IMR-90 (cell line): Measurements from ENCODE around the gene ZNF785. TPM values are rescaled to one million over a fixed set of nuclear protein-coding genes. Genes with fewer than 3 reads are reported as not detected.

ENCODE experiments used
- ATAC-seq: fragments of 200-7000 bp; cut with Tn5 transposase; 2 replicates; pipeline ENCODE4 v1.9.1; 2020; ENCODE audit warnings: low read depth, mild to moderate bottlenecking, moderate library complexity
- BruUV-seq: library from RNA; stranded (reverse); fragments of 400-500 nt; replicated peaks from 2 replicates; lab custom pipeline; 2021; lab: Mats Ljungman, UMichigan
- CTCF ChIA-PET: fragments of 300-600 bp; formaldehyde crosslinking; extraction: SDS; loops from one replicate; lab custom pipeline; 2021; ENCODE audit warnings: antibody characterized with exemption; lab: Yijun Ruan, JAX
- POLR2A ChIA-PET: fragments of 300-600 bp; sonication (Branson Sonifier 250); formaldehyde crosslinking; loops from one replicate; lab custom pipeline; 2022; ENCODE audit warnings: antibody characterized with exemption; ENCODE audit not compliant: unreplicated experiment; lab: Charles Lee
- DNase-seq: peaks from one replicate; pipeline ENCODE4 v3.0.0; 2013
- H2AFZ ChIP-seq: replicated peaks from 2 replicates; pipeline ENCODE3; 2013; ENCODE audit warnings: low read length, mild to moderate bottlenecking; ENCODE audit not compliant: poor library complexity
- H2AK5ac ChIP-seq: 2 replicates; pipeline ENCODE4 v1.6.1; 2013; ENCODE audit warnings: low read depth, low read length, inconsistent platforms
- H2AK9ac ChIP-seq: replicated peaks from 2 replicates; pipeline ENCODE3; 2013; ENCODE audit warnings: mild to moderate bottlenecking, low read depth, low read length, moderate library complexity; ENCODE audit not compliant: poor library complexity
- H2BK120ac ChIP-seq: 2 replicates; pipeline ENCODE4 v1.6.1; 2013; ENCODE audit warnings: low read depth, low read length, inconsistent platforms
- H2BK15ac ChIP-seq: 3 replicates; pipeline ENCODE4 v1.6.1; 2013; ENCODE audit warnings: low read depth, low read length, inconsistent platforms
- H2BK20ac ChIP-seq: 2 replicates; pipeline ENCODE4 v1.6.1; 2013; ENCODE audit warnings: low read depth, mild to moderate bottlenecking, inconsistent platforms, low read length, moderate library complexity
- H2BK5ac ChIP-seq: 2 replicates; pipeline ENCODE4 v1.6.1; 2013; ENCODE audit warnings: mild to moderate bottlenecking, low read depth, low read length, inconsistent platforms; ENCODE audit not compliant: poor library complexity, severe bottlenecking
- H3K14ac ChIP-seq: replicated peaks from 2 replicates; pipeline ENCODE4 v1.6.1; 2013; ENCODE audit warnings: low read depth, low read length, inconsistent platforms
- H3K18ac ChIP-seq: 2 replicates; pipeline ENCODE4 v1.6.1; 2013; ENCODE audit warnings: low read depth, low read length, control low read depth
- H3K23ac ChIP-seq: 2 replicates; pipeline ENCODE4 v1.6.1; 2013; ENCODE audit warnings: low read depth, low read length, inconsistent platforms
- H3K27ac ChIP-seq: 2 replicates; pipeline ENCODE4 v1.5.1; 2013; ENCODE audit warnings: mild to moderate bottlenecking, control low read depth, low read length; ENCODE audit not compliant: insufficient read depth
- H3K27me3 ChIP-seq: 2 replicates; pipeline ENCODE4 v1.6.1; 2013; ENCODE audit warnings: low read length; ENCODE audit not compliant: control insufficient read depth, insufficient read depth
- H3K36me3 ChIP-seq: 2 replicates; pipeline ENCODE4 v1.6.1; 2013; ENCODE audit warnings: low read length, mixed read lengths; ENCODE audit not compliant: control insufficient read depth, insufficient read depth
- H3K4ac ChIP-seq: 2 replicates; pipeline ENCODE4 v1.6.1; 2013; ENCODE audit warnings: low read depth, low read length, inconsistent platforms
- H3K4me1 ChIP-seq: 2 replicates; pipeline ENCODE4 v1.6.1; 2013; ENCODE audit warnings: low read length, mixed read lengths; ENCODE audit not compliant: control insufficient read depth, insufficient read depth
- H3K4me2 ChIP-seq: 2 replicates; pipeline ENCODE4 v1.6.1; 2013; ENCODE audit warnings: low read depth, mild to moderate bottlenecking, control low read depth, low read length, moderate library complexity
- H3K4me3 ChIP-seq: 2 replicates; pipeline ENCODE4 v1.5.1; 2013; ENCODE audit warnings: low read depth, mild to moderate bottlenecking, control low read depth, low read length, moderate library complexity; ENCODE audit not compliant: insufficient read depth
- H3K56ac ChIP-seq: 2 replicates; pipeline ENCODE4 v1.6.1; 2013; ENCODE audit warnings: low read length, inconsistent platforms; ENCODE audit not compliant: insufficient read depth; ENCODE audit errors: extremely low read depth
- H3K79me1 ChIP-seq, 2 experiments: 2 replicates each; pipeline ENCODE4 v1.6.1; 2013; ENCODE audit warnings: low read length in 2 of 2, inconsistent platforms in 1 of 2, low read depth in 1 of 2
- H3K9ac ChIP-seq: 2 replicates; pipeline ENCODE4 v1.6.1; 2013; ENCODE audit warnings: low read depth, low read length, control low read depth
- H3K9me1 ChIP-seq: 2 replicates; pipeline ENCODE4 v1.6.1; 2013; ENCODE audit warnings: low read length, inconsistent platforms; ENCODE audit not compliant: insufficient read depth
- H3K9me3 ChIP-seq: 2 replicates; pipeline ENCODE4 v1.6.1; 2013; ENCODE audit warnings: low read length; ENCODE audit not compliant: control insufficient read depth, insufficient read depth
- H4K20me1 ChIP-seq: 2 replicates; pipeline ENCODE4 v1.6.1; 2013; ENCODE audit warnings: low read length, inconsistent platforms; ENCODE audit not compliant: insufficient read depth
- H4K5ac ChIP-seq: 2 replicates; pipeline ENCODE4 v1.6.1; 2013; ENCODE audit warnings: mild to moderate bottlenecking, low read depth, low read length, control low read depth
- H4K8ac ChIP-seq, 2 experiments: 2 replicates each; pipeline ENCODE4 v1.6.1; 2013; ENCODE audit warnings: low read depth in 2 of 2, low read length in 2 of 2, control low read depth in 1 of 2, inconsistent platforms in 1 of 2
- H4K91ac ChIP-seq: 2 replicates; pipeline ENCODE4 v1.6.1; 2013; ENCODE audit warnings: low read depth, low read length, inconsistent platforms; ENCODE audit not compliant: insufficient read depth
- BHLHE40 ChIP-seq: fragments of 150-350 bp; IDR thresholded peaks from 2 replicates; pipeline ENCODE4 v1.6.1; 2016; ENCODE audit warnings: mild to moderate bottlenecking, low read depth, low read length
- CEBPB ChIP-seq: IDR thresholded peaks from 2 replicates; pipeline ENCODE4 v1.6.1; 2012; ENCODE audit warnings: low read depth, low read length, improper control_type of control experiment
- ELK1 ChIP-seq: fragments of 150-350 bp; IDR thresholded peaks from 2 replicates; pipeline ENCODE4 v1.6.1; 2016; ENCODE audit warnings: low read depth, mild to moderate bottlenecking, low read length, moderate library complexity, borderline replicate concordance
- MAFK ChIP-seq: IDR thresholded peaks from 2 replicates; pipeline ENCODE4 v1.6.1; 2012; ENCODE audit warnings: low read depth, low read length, improper control_type of control experiment
- MAZ ChIP-seq: IDR thresholded peaks from 2 replicates; pipeline ENCODE4 v1.6.1; 2012; ENCODE audit warnings: low read depth, mild to moderate bottlenecking, low read length, improper control_type of control experiment, moderate library complexity, borderline replicate concordance
- MXI1 ChIP-seq: IDR thresholded peaks from 2 replicates; pipeline ENCODE4 v1.6.1; 2012; ENCODE audit warnings: low read depth, mild to moderate bottlenecking, low read length, moderate library complexity, borderline replicate concordance
- NFE2L2 ChIP-seq: fragments of 150-350 bp; IDR thresholded peaks from 2 replicates; pipeline ENCODE4 v1.6.1; 2016; ENCODE audit warnings: low read depth, mild to moderate bottlenecking, low read length
- POLR2A ChIP-seq: IDR thresholded peaks from 2 replicates; pipeline ENCODE4 v1.6.1; 2012; ENCODE audit warnings: mild to moderate bottlenecking, low read depth, low read length
- RAD21 ChIP-seq: IDR thresholded peaks from 2 replicates; pipeline ENCODE4 v1.6.1; 2012; ENCODE audit warnings: low read length, improper control_type of control experiment
- RCOR1 ChIP-seq: IDR thresholded peaks from 2 replicates; pipeline ENCODE4 v1.6.1; 2012; ENCODE audit warnings: mild to moderate bottlenecking, low read length, improper control_type of control experiment; ENCODE audit not compliant: insufficient replicate concordance
- RFX5 ChIP-seq: IDR thresholded peaks from 2 replicates; pipeline ENCODE4 v1.8.0; 2012; ENCODE audit warnings: low read depth, mild to moderate bottlenecking, low read length, moderate library complexity
- SMC3 ChIP-seq: fragments of 150-350 bp; IDR thresholded peaks from 2 replicates; pipeline ENCODE4 v1.6.1; 2016; ENCODE audit warnings: low read depth, mild to moderate bottlenecking, antibody characterized with exemption, low read length, moderate library complexity
- USF2 ChIP-seq: fragments of 150-350 bp; IDR thresholded peaks from 2 replicates; pipeline ENCODE4 v1.6.1; 2017; ENCODE audit warnings: mild to moderate bottlenecking, antibody characterized with exemption, low read length, low read depth
- WGBS, 2 experiments: methylation state at CpG; one replicate each; pipeline versions ENCODE4 v1.1.5 to v1.1.7; 2013; ENCODE audit warnings: missing lambda C conversion rate in 2 of 2; ENCODE audit not compliant: insufficient read length in 1 of 2; ENCODE audit errors: extremely low coverage in 2 of 2; 5-methylcytosine and 5-hydroxymethylcytosine counted together
- dilution Hi-C: fragments of 300-500 bp; cut with HindIII; formaldehyde crosslinking; loops from one replicate; pipeline ENCODE4 v1.14.3; 2018; ENCODE audit warnings: low sequenced_read_pairs; ENCODE audit not compliant: unreplicated experiment
- in situ Hi-C: fragments of 300-500 bp; cut with MboI; formaldehyde crosslinking; loops from 3 replicates; pipeline ENCODE4 v1.14.3; 2019; ENCODE audit warnings: low sequenced_read_pairs, inconsistent platforms, mixed read lengths
- intact Hi-C: fragments of 100-400 bp; cut with micrococcal nuclease; formaldehyde crosslinking; loops from 2 replicates; pipeline ENCODE4 v1.10.0; 2022
- polyA plus RNA-seq, 3 experiments: library from polyadenylated mRNA; depleted of rRNA; stranded (reverse); fragments of >200 nt; gene quantifications; 2 replicates each; pipeline ENCODE4 v1.2.3, GENCODE V29; 2012; ENCODE audit warnings: low replicate concordance in 1 of 3
- total RNA-seq: library from RNA; depleted of rRNA; stranded (reverse); fragments of >200 nt; gene quantifications from 2 replicates; pipeline ENCODE4 v1.2.3, GENCODE V29; 2012

The ZNF785 gene
- total and polyA plus RNA-seq, 2 of the 4 experiments (the other 2 are of a cell fraction): 2.9 to 4.0 TPM

- peak within 1 kb of the TSS; percentile 97 for H3K4me2 ChIP-seq
- peak; percentile 90 for ATAC-seq
- DNase-seq: peak; percentile 96
- H3K4ac ChIP-seq: peak within 1 kb of the TSS; percentile 88
- peak within 1 kb of the TSS; percentile 67; the same call in 1 of the 3 replicates for H2BK15ac ChIP-seq
- H2BK120ac ChIP-seq: peak within 1 kb of the TSS; percentile 78
- BruUV-seq: no TSS peak
- WGBS, 2 experiments: 1% methylated on average over 39 of the region's 67 CpGs; no CpG with 5 or more reads in 1 of the 2 experiments
- peak within 1 kb of the TSS; percentile 90 for H3K14ac ChIP-seq
- peak within 1 kb of the TSS; percentile 79 for H3K9ac ChIP-seq
- POLR2A ChIA-PET: no interaction called here
- intact Hi-C loops: loop anchor here (1.0 kb wide), 2 partner anchors 44 to 122 kb away; no protein-coding TSS in a partner anchor
- peak within 1 kb of the TSS; percentile 81 for H3K23ac ChIP-seq
- CTCF ChIA-PET: no interaction called here
- H2AK5ac ChIP-seq: peak within 1 kb of the TSS; percentile 56; the same call in 1 of the 2 replicates
- H3K4me1 ChIP-seq: peaks cover 9% of the 10 kb centered on the region
- H3K36me3 ChIP-seq: no peaks in the 10 kb centered on the region
- peak within 1 kb of the TSS; percentile 90 for H2AK9ac ChIP-seq
- H3K4me3 ChIP-seq: peak within 1 kb of the TSS; percentile 57
- peak within 1 kb of the TSS; percentile 26 for H3K18ac ChIP-seq
- H4K91ac ChIP-seq: peak within 1 kb of the TSS; percentile 80
- in situ Hi-C loops: loop anchor here (5.0 kb wide), 1 partner anchor 34 kb away; no protein-coding TSS in a partner anchor
- peak within 1 kb of the TSS; percentile 81 for H2BK5ac ChIP-seq
- peak within 1 kb of the TSS; percentile 81 for H3K56ac ChIP-seq
- no peaks in the 10 kb centered on the region for H3K27me3 ChIP-seq
- peak within 1 kb of the TSS; percentile 94 for H2AFZ ChIP-seq
- peak within 1 kb of the TSS; percentile 83 for H4K5ac ChIP-seq
- no peak within 1 kb of the TSS for H2BK20ac ChIP-seq
- H3K9me1 ChIP-seq: no peaks in the 10 kb centered on the region
- no peaks in the 10 kb centered on the region for H3K9me3 ChIP-seq
- H3K27ac ChIP-seq: peak within 1 kb of the TSS; percentile 89
- H4K20me1 ChIP-seq: no peaks in the 10 kb centered on the region
- H3K79me1 ChIP-seq: peaks cover 5 to 22% of the 10 kb centered on the region in 2 experiments; a peak in 3 of 4 replicates
- dilution Hi-C loops: no loop called here
- peak within 1 kb of the TSS; percentile 78 to 98 for H4K8ac ChIP-seq
- TF ChIP-seq BHLHE40 (no peak), POLR2A (no peak), RFX5 (no peak), MAFK (no peak), ELK1 (no peak), RCOR1 (no peak), CEBPB (no peak), USF2 (no peak), MAZ (peak; percentile 14; the same call in 1 of the 2 replicates), MXI1 (peak; percentile 96), NFE2L2 (no peak), SMC3 (no peak), RAD21 (no peak)
Measured at GRCh38 chr16:30571445-30572322, 13.8 kb downstream of the ZNF785 start, which contains the start of gene ZNF688. TSS of gene ZNF688 (minus strand) at chr16:30571714. CDS start at chr16:30571629, 85 bp downstream.
